Measurements from ENCODE around the gene TBC1D2B.
"Not testable (repeated sequence)": the region's sequence is repeated elsewhere in the genome, so short reads cannot be mapped to it uniquely, and the experiment has no call there.

Gene TBC1D2B

DNA sequence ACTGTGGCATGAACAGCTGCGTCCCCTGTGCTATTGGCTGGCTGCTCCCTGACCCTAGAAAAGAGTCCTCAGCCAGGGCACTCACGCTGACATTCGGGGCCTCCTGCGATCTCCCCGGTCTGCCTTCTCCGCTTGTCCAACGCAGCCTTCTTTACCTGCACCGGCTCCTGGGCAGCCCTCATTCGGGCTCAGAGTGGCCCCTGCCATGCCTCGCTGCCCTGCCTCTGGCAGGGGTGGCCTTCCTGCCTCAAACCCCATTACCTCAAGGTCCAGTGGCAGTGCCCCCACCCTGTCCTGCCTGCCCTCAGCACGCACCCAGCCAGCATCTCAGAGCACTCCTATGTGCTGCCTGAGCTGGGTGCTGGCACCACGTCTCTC, 86.5 kb downstream of the TBC1D2B start:
- no peak overlapping the region for H2AK5ac ChIP-seq (ENCODE audit: low read depth, low read length)
- DNase-seq (ENCODE audit: low spot score): no peak
- no peak overlapping the region for H3K23ac ChIP-seq (ENCODE audit: low read depth, low read length, poor library complexity)
- H2AFZ ChIP-seq (ENCODE audit: low read length): no peak overlapping the region
- peak overlapping the region; percentile 31 for H3K18ac ChIP-seq (ENCODE audit: low read length)
- no peaks in the 10 kb centered on the region for H3K9me3 ChIP-seq (replicated peaks in 1 of 2; ENCODE audit: control insufficient read depth in 2 of 2, insufficient read depth in 1 of 2, low read depth in 1 of 2, low read length in 2 of 2)
- peak overlapping the region; percentile 43 for H4K8ac ChIP-seq (ENCODE audit: low read depth, low read length)
- no peak overlapping the region for H4K91ac ChIP-seq (ENCODE audit: low read depth, low read length, poor library complexity)
- no peak overlapping the region for H3K4me2 ChIP-seq (ENCODE audit: insufficient read depth, low read length, poor library complexity, severe bottlenecking)
- peak overlapping the region; percentile 64 for H3K14ac ChIP-seq (ENCODE audit: low read length)
- H3K27ac ChIP-seq (replicated peaks; ENCODE audit: low read length): no peak overlapping the region
- H3K36me3 ChIP-seq (replicated peaks in 1 of 2; ENCODE audit: control insufficient read depth in 2 of 2, insufficient read depth in 2 of 2, low read length in 2 of 2): no peaks in the 10 kb centered on the region
- no peaks in the 10 kb centered on the region for H3K79me1 ChIP-seq (ENCODE audit: low read depth, low read length)
- WGBS, 2 donors (ENCODE audit: extremely low coverage in 2 of 2, insufficient read length in 2 of 2, insufficient replicate concordance in 1 of 2): no CpG with 5 or more reads among the region's 12 CpGs
- H3K4ac ChIP-seq (ENCODE audit: low read length): no peak overlapping the region
- H2BK120ac ChIP-seq (ENCODE audit: low read depth, low read length): no peak overlapping the region
- no peak overlapping the region for H2BK12ac ChIP-seq (ENCODE audit: low read length)
- H3K4me3 ChIP-seq (ENCODE audit: low read length in 2 of 2): no peak overlapping the region
- peaks cover 0 to 3% (median 0%) of the 10 kb centered on the region in 3 experiments for H3K27me3 ChIP-seq (ENCODE audit: control insufficient read depth in 3 of 3, insufficient read depth in 3 of 3, low read depth in 1 of 3, low read length in 3 of 3)
- no peak overlapping the region for H2BK5ac ChIP-seq (ENCODE audit: low read length)
- H3K4me1 ChIP-seq (ENCODE audit: control insufficient read depth in 2 of 2, insufficient read depth in 1 of 2, low read depth in 1 of 2, low read length in 2 of 2): peaks cover 10 to 21% of the 10 kb centered on the region in 2 donors
- no peak overlapping the region for H3K9ac ChIP-seq (ENCODE audit: low read depth, low read length, poor library complexity)
- H2BK15ac ChIP-seq (ENCODE audit: low read length): no peak overlapping the region

DNA sequence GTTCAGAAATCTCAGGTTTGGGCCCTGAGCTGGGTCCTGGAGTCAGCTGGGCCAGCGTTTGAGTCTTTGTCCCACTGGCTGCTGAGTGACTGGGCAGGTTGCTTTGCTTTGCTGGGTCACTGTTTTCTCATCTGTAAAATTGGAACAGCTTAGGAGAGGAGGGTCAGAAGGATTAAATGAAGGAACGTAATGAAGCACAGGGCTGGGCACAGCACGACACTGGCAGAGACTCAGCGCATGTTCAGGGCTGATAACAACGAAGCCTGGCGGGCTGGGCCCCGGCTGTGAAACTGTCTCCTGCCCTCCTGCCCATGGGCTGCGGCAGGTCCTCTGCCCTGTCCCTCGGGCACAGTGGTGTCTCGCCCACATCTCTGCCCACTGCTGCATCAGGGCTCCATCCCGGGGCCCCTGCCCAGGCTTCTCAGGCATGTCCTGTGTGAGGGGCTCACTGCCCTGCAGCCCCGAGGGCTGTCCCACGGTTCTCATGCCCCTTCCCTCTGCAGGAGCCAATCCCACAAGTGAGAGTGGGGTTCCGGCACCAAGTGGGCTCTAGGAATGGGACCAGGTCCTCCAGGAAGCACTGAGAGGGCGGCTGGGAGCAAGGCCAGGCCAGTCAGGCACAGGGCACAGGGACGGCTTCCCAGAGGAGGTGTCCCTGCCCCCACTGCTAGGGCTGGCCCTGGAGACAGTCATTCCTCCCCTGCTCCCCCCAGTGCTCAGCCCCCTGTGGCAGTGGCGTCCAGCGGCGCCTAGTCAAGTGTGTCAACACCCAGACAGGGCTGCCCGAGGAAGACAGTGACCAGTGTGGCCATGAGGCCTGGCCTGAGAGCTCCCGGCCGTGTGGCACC, 88.0 kb downstream of the TBC1D2B start:
- no peak overlapping the region for H2BK15ac ChIP-seq (ENCODE audit: low read length)
- H3K27me3 ChIP-seq (ENCODE audit: control insufficient read depth in 3 of 3, insufficient read depth in 3 of 3, low read depth in 1 of 3, low read length in 3 of 3): peaks cover 0 to 3% (median 0%) of the 10 kb centered on the region in 3 experiments
- DNase-seq (ENCODE audit: low spot score): no peak
- H3K4me1 ChIP-seq (ENCODE audit: control insufficient read depth in 2 of 2, insufficient read depth in 1 of 2, low read depth in 1 of 2, low read length in 2 of 2): peaks cover 10 to 21% of the 10 kb centered on the region in 2 donors
- H3K27ac ChIP-seq (replicated peaks; ENCODE audit: low read length): no peak overlapping the region
- no peaks in the 10 kb centered on the region for H3K79me1 ChIP-seq (ENCODE audit: low read depth, low read length)
- no peak overlapping the region for H3K4me2 ChIP-seq (ENCODE audit: insufficient read depth, low read length, poor library complexity, severe bottlenecking)
- peak overlapping the region; percentile 21 for H3K9ac ChIP-seq (ENCODE audit: low read depth, low read length, poor library complexity)
- no peaks in the 10 kb centered on the region for H3K9me3 ChIP-seq (replicated peaks in 1 of 2; ENCODE audit: control insufficient read depth in 2 of 2, insufficient read depth in 1 of 2, low read depth in 1 of 2, low read length in 2 of 2)
- no peak overlapping the region for H2BK120ac ChIP-seq (ENCODE audit: low read depth, low read length)
- H4K8ac ChIP-seq (ENCODE audit: low read depth, low read length): no peak overlapping the region
- peak overlapping the region; percentile 38 for H3K14ac ChIP-seq (ENCODE audit: low read length)
- peak overlapping the region; percentile 73 for H3K23ac ChIP-seq (ENCODE audit: low read depth, low read length, poor library complexity)
- no peaks in the 10 kb centered on the region for H3K36me3 ChIP-seq (replicated peaks in 1 of 2; ENCODE audit: control insufficient read depth in 2 of 2, insufficient read depth in 2 of 2, low read length in 2 of 2)
- H3K4me3 ChIP-seq (ENCODE audit: low read length in 2 of 2): no peak overlapping the region
- no peak overlapping the region for H3K4ac ChIP-seq (ENCODE audit: low read length)
- no peak overlapping the region for H2BK12ac ChIP-seq (ENCODE audit: low read length)
- no peak overlapping the region for H2AK5ac ChIP-seq (ENCODE audit: low read depth, low read length)
- peak overlapping the region; percentile 83 for H3K18ac ChIP-seq (ENCODE audit: low read length)
- H4K91ac ChIP-seq (ENCODE audit: low read depth, low read length, poor library complexity): no peak overlapping the region
- H2BK5ac ChIP-seq (ENCODE audit: low read length): no peak overlapping the region
- H2AFZ ChIP-seq (ENCODE audit: low read length): no peak overlapping the region
- WGBS, 2 donors (ENCODE audit: extremely low coverage in 2 of 2, insufficient read length in 2 of 2, insufficient replicate concordance in 1 of 2): no CpG with 5 or more reads among the region's 22 CpGs

DNA sequence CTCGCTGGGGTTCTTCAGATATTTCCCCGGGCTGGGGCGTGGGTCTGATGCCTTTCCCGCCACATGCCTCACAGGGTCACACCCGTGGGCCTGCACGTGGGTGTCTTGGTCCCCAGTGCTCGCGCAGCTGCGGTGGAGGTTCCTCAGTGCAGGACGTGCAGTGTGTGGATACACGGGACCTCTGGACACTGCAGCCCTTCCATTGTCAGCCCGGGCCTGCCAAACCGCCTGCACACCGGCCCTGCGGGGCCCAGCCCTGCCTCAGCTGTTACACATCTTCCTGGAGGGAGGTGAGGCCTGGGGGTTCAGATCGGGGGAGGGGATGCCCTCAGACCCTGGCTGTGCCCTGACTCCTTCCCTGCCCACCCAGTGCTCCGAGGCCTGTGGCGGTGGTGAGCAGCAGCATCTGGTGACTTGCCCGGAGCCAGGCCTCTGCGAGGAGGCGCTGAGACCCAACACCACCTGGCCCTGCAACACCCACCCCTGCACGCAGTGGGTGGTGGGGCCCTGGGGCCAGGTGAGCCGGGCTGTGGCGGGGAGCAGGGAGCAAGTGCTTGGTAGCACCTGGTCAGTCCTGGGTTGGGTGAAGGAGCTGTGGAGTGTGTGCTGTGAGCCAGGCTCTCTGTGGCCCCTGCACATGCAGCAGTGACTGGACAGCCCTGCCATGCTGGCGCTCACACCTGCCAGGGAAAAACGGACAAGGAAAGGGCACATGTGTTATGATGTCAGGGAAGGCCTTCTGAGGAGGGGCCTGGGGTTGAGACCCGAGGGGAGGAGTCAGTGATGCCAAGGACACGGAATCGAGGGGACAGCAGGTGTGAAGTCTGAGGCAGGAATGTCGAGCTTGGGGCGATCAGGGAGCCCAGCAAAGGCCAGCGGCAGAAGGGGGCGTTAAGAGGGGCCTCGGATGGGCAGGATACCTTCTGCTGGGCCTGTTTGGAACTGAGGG, 88.9 kb downstream of the TBC1D2B start:
- no peak overlapping the region for H2BK120ac ChIP-seq (ENCODE audit: low read depth, low read length)
- peaks cover 0 to 3% (median 0%) of the 10 kb centered on the region in 3 experiments for H3K27me3 ChIP-seq (ENCODE audit: control insufficient read depth in 3 of 3, insufficient read depth in 3 of 3, low read depth in 1 of 3, low read length in 3 of 3)
- peak overlapping the region; percentile 89 for H3K14ac ChIP-seq (ENCODE audit: low read length)
- no peak overlapping the region for H3K27ac ChIP-seq (replicated peaks; ENCODE audit: low read length)
- peak overlapping the region; percentile 80 for H3K23ac ChIP-seq (ENCODE audit: low read depth, low read length, poor library complexity)
- peak overlapping the region in 1 of 2 donors; percentile 25 for H3K4me3 ChIP-seq (ENCODE audit: low read length in 2 of 2)
- H3K18ac ChIP-seq (ENCODE audit: low read length): peak overlapping the region; percentile 76
- H2BK5ac ChIP-seq (ENCODE audit: low read length): no peak overlapping the region
- H3K36me3 ChIP-seq (replicated peaks in 1 of 2; ENCODE audit: control insufficient read depth in 2 of 2, insufficient read depth in 2 of 2, low read length in 2 of 2): no peaks in the 10 kb centered on the region
- no peaks in the 10 kb centered on the region for H3K9me3 ChIP-seq (replicated peaks in 1 of 2; ENCODE audit: control insufficient read depth in 2 of 2, insufficient read depth in 1 of 2, low read depth in 1 of 2, low read length in 2 of 2)
- no peak overlapping the region for H3K4me2 ChIP-seq (ENCODE audit: insufficient read depth, low read length, poor library complexity, severe bottlenecking)
- H3K4me1 ChIP-seq (ENCODE audit: control insufficient read depth in 2 of 2, insufficient read depth in 1 of 2, low read depth in 1 of 2, low read length in 2 of 2): peaks cover 14 to 21% of the 10 kb centered on the region in 2 donors
- peak overlapping the region; percentile 75 for H2AK5ac ChIP-seq (ENCODE audit: low read depth, low read length)
- WGBS, 2 donors (ENCODE audit: extremely low coverage in 2 of 2, insufficient read length in 2 of 2, insufficient replicate concordance in 1 of 2): no CpG with 5 or more reads among the region's 34 CpGs
- H4K8ac ChIP-seq (ENCODE audit: low read depth, low read length): no peak overlapping the region
- H4K91ac ChIP-seq (ENCODE audit: low read depth, low read length, poor library complexity): no peak overlapping the region
- H3K79me1 ChIP-seq (ENCODE audit: low read depth, low read length): no peaks in the 10 kb centered on the region
- H3K4ac ChIP-seq (ENCODE audit: low read length): no peak overlapping the region
- no peak overlapping the region for H3K9ac ChIP-seq (ENCODE audit: low read depth, low read length, poor library complexity)
- no peak for DNase-seq (ENCODE audit: low spot score)
- H2BK15ac ChIP-seq (ENCODE audit: low read length): no peak overlapping the region
- H2BK12ac ChIP-seq (ENCODE audit: low read length): no peak overlapping the region
- no peak overlapping the region for H2AFZ ChIP-seq (ENCODE audit: low read length)

DNA sequence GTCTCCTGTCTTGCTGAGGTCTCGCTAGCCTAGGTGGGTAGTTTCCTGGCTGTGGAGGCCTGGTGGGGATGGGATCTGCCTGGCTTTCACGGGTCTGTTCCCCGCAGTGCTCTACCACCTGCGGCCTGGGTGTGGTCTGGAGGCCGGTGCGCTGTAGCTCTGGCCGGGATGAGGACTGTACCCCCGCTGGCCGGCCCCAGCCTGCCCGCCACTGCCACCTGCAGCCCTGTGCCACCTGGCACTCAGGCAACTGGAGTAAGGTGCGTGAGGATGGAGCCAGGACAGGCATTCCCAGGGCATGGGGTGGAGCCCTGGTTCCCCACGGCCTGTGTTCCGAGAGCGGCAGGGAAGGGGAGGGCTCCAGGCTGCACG, 89.8 kb downstream of the TBC1D2B start:
- not testable (repeated sequence) for H2AFZ ChIP-seq (ENCODE audit: low read length); H3K27me3 ChIP-seq (ENCODE audit: control insufficient read depth in 3 of 3, insufficient read depth in 3 of 3, low read depth in 1 of 3, low read length in 3 of 3); H4K8ac ChIP-seq (ENCODE audit: low read depth, low read length); H2BK120ac ChIP-seq (ENCODE audit: low read depth, low read length); H2BK12ac ChIP-seq (ENCODE audit: low read length); H3K79me1 ChIP-seq (ENCODE audit: low read depth, low read length); H3K4me3 ChIP-seq (ENCODE audit: low read length in 2 of 2); H3K9ac ChIP-seq (ENCODE audit: low read depth, low read length, poor library complexity); H3K4ac ChIP-seq (ENCODE audit: low read length); H3K36me3 ChIP-seq (replicated peaks in 1 of 2; ENCODE audit: control insufficient read depth in 2 of 2, insufficient read depth in 2 of 2, low read length in 2 of 2); H2BK5ac ChIP-seq (ENCODE audit: low read length); H3K23ac ChIP-seq (ENCODE audit: low read depth, low read length, poor library complexity); H2BK15ac ChIP-seq (ENCODE audit: low read length); H3K14ac ChIP-seq (ENCODE audit: low read length); H3K27ac ChIP-seq (replicated peaks; ENCODE audit: low read length); H3K4me2 ChIP-seq (ENCODE audit: insufficient read depth, low read length, poor library complexity, severe bottlenecking); H4K91ac ChIP-seq (ENCODE audit: low read depth, low read length, poor library complexity); DNase-seq (ENCODE audit: low spot score); H3K9me3 ChIP-seq (replicated peaks in 1 of 2; ENCODE audit: control insufficient read depth in 2 of 2, insufficient read depth in 1 of 2, low read depth in 1 of 2, low read length in 2 of 2)
- Histone ChIP-seq H3K18ac (ENCODE audit: low read length) (peak overlapping the region; percentile 59), H3K4me1 (ENCODE audit: control insufficient read depth in 2 of 2, insufficient read depth in 1 of 2, low read depth in 1 of 2, low read length in 2 of 2) (peaks cover 17 to 21% of the 10 kb centered on the region in 2 donors), H2AK5ac (ENCODE audit: low read depth, low read length) (peak overlapping the region; percentile 68)
- WGBS, 2 donors (ENCODE audit: extremely low coverage in 2 of 2, insufficient read length in 2 of 2, insufficient replicate concordance in 1 of 2): no CpG with 5 or more reads among the region's 15 CpGs
